ENCODE measurements around the gene RAD51B.

GRCh38 chr14:67934087-67934486 is 114.5 kb downstream of the RAD51B start:
- peak; percentile 54 to 91 (median 80) for TF ChIP-seq CTCF (IDR thresholded peaks at IDR 0.05 in 2 of 3, conservative IDR thresholded peaks at IDR 0.05 in 1 of 3; ENCODE audit: borderline replicate concordance in 1 of 3, insufficient read depth in 1 of 3, low read depth in 2 of 3, low read length in 2 of 3)
- TF ChIP-seq MAX (IDR thresholded peaks at IDR 0.05) = peak; percentile 19; the same call in 1 of the 2 replicates
- TF ChIP-seq POLR2A (IDR thresholded peaks at IDR 0.05; ENCODE audit: borderline replicate concordance, extremely low read depth, insufficient read depth, insufficient read length) = no peak
- TF ChIP-seq TCF7L2 (IDR thresholded peaks at IDR 0.05; ENCODE audit: borderline replicate concordance, extremely low read depth, insufficient read depth, insufficient read length) = no peak
- no peak for TF ChIP-seq EZH2phosphoT487 (IDR thresholded peaks at IDR 0.05; ENCODE audit: borderline replicate concordance)
- TF ChIP-seq EZH2 (IDR thresholded peaks at IDR 0.05) = no peak
- no peak for TF ChIP-seq ATF3 (IDR thresholded peaks at IDR 0.05)
- TF ChIP-seq ZFX (IDR thresholded peaks at IDR 0.05) = no peak
- TF ChIP-seq POLR2AphosphoS5 (IDR thresholded peaks at IDR 0.05; ENCODE audit: low read depth, low read length) = no peak
- peak; percentile 22; the same call in 1 of the 2 replicates for TF ChIP-seq SP1 (IDR thresholded peaks at IDR 0.05; ENCODE audit: low read depth)
- no peak for TF ChIP-seq REST (IDR thresholded peaks at IDR 0.05; ENCODE audit: low read depth)
- TF ChIP-seq SRF (IDR thresholded peaks at IDR 0.05; ENCODE audit: low read depth) = no peak
- TF ChIP-seq EGR1 (IDR thresholded peaks at IDR 0.05; ENCODE audit: low read depth) = no peak

Measured in HCT116 (cell line).